ENCODE results near the gene LHPP.

LHPP gene

DNA sequence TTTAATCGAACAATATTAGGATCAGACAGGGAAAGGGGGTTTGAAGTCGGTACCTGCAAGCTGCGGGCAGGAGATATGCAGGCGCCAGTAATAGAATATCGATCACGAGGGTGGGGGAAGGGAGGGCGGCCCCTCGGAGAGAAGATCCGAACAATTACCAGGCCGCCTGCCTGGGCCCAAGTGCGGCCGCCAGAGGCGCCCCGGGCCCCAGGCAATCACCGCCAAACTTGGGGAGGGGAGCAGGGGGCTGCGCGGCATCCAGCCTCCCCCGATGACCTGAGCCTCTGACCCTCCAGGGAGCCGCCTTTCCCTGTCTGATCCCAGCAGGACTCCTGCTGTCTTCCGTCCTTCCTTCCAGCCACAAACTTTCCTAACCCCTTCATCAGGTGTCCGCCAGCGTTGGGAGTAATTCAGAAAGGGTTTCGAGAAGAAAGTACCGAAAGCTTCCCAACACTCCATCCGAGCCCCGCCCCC is 12.9 kb upstream of the LHPP start:
- DNase-seq = no peak

DNA sequence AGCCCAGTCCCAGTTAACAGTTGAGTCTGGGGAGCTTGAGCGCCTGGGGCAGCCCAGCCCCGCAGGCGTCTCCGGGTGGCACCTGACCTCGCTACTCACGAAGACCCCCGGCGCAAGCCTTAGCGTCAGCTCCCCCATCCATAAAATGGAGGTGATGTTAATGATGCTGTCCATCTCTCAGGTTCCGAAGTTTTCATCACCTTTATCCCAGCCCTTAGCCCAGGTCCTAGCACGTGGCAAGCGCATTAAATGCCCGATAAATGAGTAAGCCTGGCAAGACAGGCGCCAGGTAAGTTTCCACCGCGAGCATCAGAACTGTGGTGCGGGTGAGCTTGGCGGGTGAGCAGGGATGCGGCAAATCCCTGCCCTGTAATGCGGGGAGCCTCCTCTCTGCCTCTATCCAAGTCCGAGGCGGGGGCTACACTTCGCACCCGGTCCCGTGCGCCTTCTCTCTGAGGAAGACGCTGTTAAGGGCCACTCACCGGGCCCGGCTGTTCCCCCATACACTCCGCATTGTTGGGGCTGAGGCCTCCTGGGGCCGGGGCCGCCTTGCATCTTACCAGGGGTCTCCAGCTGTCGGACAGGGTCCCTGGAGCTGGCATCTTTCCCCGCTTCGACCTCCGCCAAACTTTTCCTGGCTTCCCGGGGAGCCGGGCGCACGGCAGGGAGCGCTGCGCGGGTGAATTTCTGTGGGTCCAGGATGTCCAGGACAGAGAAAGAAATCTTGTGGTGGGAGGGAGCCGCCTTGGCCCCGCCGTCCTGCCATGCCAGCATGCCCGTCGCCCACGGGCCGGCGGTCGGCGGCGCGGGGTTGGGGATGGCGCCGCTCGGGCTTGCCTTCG is 12.2 kb upstream of the LHPP start:
- no peak for DNase-seq

- DNase-seq = no peak
Observed at GRCh38 chr10:124450012-124450782, 11.4 kb upstream of the LHPP start, which contains the start of gene NKX1-2. TSS of gene NKX1-2 (minus strand) at chr10:124450035. CDS start at chr10:124449943, 92 bp downstream.

DNA sequence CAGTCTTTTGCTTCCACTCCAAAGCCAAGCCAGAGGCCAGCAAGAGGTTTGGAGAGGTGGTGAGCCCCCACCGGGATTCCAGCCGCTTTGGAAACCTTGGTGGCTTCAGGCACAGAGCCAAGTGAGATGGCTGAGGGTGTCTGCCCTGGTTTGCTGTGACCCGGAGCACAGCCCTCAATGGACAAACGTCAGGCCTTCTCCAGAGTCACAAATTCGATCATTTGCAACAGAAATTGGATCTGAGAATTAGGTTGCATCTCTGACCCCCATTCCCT is 10.9 kb upstream of the LHPP start:
- DNase-seq = no peak

DNA sequence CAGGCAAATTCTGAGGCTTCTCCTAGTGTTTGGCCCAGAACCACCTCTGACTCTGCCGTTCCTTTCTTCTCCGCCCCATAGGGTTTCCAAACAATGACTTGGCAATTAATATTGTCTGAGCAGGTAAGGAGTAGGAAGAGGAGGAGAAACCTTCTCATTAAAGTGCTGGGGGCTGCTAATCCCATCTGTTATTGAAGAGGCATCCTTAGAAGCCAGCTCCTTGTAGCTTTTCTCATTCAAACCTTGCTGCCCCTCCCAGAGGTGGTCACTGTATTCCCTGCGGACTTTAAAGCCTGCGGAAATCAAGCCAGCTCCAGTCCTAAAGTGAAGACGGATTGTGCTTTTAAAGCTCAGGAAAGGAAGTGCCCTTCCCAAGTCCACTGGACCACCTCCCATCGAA is 10.3 kb upstream of the LHPP start:
- DNase-seq = no peak

DNA sequence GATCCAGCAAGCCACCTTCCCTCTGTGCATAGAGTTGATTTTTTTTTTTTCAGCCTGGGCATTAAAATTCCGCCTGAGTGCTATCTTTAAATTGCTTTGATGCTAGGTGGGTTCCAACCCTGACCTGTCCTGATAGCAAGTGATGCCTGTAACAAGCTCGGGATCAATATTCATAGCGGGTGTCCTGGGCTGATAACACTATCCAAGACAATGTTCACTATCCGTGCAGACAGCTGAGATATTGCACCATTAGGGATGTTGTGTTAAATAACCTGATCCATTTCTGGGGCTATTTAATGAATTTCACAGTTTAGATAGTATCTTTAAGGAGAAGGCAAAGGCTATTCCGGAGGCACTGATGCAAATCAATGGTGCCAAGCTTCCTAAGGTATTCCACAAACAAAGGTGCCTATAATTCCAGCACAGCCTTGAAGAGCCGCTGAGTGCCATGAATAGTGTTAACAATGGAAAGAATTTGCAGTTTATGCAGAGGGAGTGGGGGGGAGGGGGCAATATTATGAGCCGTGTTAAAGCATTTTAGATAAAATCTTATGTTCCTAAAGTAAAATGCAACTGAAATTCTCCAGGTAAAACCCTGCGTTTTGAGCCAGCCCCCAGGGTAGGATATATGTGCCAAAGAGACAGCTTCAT is 7.5 kb upstream of the LHPP start:
- no peak for DNase-seq

DNA sequence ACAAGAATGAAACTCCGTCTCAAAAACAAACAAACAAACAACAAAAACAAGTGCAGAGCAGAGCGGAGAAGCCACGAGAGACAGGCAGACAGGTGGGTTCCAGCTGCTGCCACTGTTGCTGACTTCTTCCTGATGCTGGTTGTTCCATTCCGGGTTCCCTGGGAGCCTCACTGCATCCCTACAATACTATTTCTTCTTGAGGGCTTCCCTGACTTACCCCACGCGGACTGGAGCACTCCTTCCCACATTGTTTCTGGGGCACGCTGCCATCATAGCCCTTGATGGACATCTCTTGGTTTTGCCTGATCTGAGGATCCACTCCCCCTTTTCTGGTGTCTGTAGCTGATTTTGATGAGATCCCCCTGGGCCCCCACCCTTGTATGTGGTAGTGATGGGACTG is 6.2 kb upstream of the LHPP start:
- no peak for DNase-seq

DNA sequence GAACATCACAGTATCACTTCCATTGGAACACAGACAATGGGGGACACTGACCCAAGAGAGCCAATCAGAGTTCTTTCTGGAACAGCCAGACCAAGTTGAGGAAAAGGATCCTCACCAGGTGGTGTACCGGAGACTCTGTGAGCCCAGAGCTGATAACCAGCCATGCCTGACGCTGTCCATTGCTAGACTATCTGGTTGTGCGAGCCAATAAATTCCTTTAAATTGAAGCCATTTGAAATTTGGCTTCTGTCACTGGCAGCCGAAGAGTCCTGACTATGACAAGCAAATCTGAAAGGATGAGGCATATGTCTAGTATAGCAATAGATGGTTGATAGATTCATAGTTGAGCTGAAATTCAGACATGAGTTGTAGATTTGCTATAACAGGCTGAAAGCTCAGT is 3.1 kb upstream of the LHPP start:
- DNase-seq = no peak

DNA sequence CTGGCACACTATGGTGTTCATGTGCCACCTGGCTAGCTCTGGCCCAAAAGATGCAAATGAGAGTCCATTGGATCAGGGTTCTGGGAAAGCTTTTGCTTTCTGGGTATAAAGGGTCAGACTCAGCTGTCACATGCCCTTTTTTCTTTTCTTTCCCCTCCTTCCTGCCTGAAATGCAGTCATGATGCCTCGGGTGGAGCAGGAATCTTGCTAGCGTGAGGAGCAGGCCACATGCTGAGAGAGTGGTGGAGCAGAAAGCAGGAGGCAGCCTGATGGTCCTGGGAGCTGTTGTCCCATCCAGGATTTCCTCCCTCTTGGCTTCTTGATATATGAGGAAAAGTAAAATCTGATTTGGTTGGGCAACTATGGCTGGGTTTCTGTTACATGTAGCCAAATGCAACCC is 2.7 kb upstream of the LHPP start:
- no peak for DNase-seq

DNA sequence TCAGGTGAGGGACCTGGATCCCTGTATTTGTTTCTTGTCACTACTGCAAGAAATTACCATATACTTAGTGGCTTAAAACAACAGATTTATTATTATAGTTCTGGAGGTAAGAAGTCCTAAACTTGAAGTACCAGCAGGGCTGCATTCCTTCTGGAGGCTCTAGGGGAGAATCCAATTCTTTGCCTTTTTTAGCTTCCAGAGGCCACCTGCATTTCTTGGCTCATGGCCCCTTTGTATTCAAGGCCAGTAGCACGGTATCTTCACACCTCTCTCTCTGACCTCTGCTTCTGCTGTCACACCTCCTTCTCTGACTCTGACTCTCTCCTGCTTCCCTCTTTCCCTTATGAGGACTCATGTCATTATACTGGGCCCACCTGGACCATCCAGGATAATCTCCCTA is 2.2 kb upstream of the LHPP start:
- DNase-seq = no peak

- DNase-seq = no peak
Observed at GRCh38 chr10:124460144-124460543, 1.5 kb upstream of the LHPP start.

DNA sequence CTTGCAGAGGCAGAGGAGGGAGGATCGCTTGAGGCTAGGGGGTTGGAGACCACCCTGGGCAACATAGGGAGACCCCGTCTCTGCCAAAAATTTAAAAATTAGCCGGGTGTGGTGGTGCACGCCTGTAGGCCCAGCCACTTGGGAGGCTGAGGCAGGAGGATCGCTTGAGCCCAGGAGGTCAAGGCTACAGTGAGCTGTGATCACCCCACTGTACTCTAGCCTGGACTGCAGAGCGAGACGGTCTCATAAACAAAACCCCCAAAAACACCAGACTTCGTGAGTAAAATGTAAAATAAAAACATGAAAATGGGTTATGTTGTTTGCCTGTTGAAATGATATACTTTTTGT is 699 bp downstream of the LHPP start:
- DNase-seq = no peak

DNA sequence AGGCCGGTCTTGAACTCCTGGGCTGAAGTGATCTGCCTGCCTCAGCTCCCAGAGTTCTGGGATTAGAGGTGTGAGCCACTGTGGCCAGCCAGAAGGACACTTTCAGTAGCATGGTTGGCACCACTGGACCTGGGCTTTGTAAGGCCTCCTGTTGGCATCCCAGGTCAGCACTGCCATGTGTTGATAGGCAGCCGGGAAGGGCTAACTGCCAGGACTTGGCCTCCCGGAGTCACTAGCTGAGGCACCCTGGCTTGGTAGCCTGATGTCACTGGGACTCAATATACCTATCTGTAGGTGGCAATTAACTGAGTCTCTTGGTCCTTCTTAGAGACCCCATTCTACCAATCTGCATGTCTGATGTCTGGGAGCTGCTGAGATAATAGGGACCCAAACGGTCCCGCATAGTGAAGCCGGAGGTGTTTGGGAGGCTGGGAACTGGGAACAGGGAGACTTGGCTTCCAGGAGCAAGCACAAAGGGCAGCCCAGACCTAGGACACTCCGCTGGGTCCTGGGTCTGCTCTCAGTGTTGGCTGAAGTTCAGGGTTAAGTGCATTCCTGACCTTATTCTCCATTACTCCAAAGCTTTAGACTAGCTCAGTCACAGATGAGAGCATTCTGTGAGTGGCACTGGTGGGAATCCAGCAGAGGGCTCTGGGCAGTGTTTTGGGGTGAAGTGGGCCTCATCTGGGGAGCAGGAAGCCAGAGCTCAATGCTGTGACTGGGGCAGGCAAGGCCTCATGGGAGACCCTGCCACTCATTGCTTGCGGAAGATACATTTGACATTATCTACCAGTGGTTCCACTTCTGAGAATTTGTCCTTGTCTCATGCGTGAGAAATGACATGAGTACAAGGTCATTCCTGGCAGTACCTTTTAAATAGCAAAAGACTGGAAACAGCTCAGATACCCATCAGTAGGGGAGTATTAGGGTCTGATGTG is 2.7 kb downstream of the LHPP start:
- no peak for DNase-seq

GRCh38 chr10:124465003-124465776 is 3.6 kb downstream of the LHPP start:
- DNase-seq = no peak

- DNase-seq = no peak
Observed at GRCh38 chr10:124465777-124466488, 4.3 kb downstream of the LHPP start.

DNA sequence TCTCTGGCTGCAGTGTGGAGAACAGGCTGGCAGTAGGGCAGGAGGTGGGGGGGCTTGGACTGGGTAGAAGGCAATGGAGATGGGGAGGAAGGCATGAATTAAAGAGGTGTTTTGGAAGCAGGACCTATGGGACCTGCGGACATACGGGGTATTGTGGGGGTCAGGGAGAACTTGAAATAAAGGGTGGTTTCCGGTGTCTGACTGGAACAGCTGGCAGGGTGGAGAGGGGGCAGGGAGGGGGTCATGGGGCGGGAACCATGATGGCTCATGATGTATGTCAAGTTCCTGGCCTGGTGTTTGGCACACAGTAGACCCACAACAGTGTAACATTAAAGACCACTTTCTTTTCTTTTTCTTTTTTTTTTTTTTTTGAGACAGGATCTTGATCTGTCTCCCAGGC is 5.5 kb downstream of the LHPP start:
- DNase-seq = no peak

DNA sequence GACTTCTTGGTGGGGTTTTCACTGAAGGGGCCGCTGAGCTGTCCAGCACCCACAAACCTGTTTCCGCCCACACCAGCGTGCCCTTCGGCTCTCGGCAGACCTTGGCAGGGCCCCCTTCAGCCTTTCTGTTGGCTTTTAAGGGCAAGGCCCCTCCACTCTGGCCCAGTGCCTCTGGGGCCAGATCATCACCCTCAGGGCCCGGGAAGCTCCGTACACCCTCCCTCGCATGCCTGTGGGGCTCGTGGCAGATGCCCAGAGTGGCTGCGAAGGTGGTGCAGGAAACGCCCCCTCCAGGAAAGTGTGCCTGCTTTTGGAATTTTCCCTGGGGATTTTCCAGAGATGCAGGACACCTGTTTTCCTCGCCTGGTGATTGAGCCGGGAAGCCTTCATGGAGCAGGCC is 7.0 kb downstream of the LHPP start:
- DNase-seq = no peak

DNA sequence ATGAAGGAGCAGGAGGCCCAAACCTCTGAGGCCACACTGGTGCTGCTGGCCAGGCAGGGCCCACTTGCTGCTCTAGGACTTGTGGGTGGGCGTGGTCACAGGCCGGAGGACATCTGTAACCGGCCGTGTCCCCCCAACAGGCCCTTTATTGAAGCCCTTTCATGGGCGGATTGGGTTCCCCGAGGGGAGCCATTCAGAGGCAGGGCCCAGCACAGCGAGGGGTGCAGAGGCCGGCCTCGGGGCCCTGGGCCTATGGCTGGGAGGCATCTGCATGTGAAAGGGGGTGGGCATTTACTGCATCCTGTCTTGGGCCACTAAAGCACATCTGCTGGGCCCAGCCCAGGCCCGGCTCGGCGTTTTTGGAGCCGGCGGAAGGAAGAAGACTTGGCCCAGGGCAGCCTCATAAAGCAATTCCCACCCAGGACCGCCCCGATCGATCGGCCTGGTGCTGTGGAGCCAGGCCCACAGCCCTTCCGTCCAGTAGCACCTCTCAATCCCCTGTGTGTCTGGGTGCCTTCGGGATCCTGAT is 8.4 kb downstream of the LHPP start:
- DNase-seq = no peak

GRCh38 chr10:124470544-124471434 is 9.2 kb downstream of the LHPP start:
- DNase-seq = no peak

DNA sequence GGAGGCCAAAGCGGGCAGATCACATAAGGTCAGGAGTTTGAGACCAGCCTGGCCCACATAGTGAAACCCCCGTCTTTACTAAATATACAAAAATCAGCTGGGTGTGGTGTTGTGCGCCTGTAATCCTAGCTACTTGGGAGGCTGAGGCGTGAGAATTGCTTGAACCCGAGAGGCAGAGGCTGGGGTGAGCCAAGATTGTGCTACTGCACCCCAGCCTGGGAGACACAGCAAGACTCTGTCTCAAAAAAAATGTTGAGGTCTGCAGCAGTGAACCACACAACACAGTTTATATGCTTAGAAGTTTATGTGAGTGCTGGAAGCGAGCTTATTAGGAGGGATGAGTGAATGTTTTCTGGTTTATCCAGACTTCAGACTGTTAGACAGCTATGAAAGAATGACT is 10.4 kb downstream of the LHPP start:
- no peak for DNase-seq
